ENCODE results near the gene CARD14. TPM values are rescaled to one million over a fixed set of nuclear protein-coding genes. Genes with fewer than 3 reads are reported as not detected.

The CARD14 gene
- total and polyA plus RNA-seq, 9 donors: 0.10 to 2.3 (median 0.18) TPM; not detected in 3

GRCh38 chr17:80205811-80206210 is 36.0 kb downstream of the CARD14 start:
- no peaks in the 10 kb centered on the region for H3K36me3 ChIP-seq
- WGBS, 3 donors: 83 to 88% (median 85%) methylated on average over 13 of the region's 13 CpGs
- H3K4me3 ChIP-seq: no peak overlapping the region
- TF ChIP-seq, protein P1, sequence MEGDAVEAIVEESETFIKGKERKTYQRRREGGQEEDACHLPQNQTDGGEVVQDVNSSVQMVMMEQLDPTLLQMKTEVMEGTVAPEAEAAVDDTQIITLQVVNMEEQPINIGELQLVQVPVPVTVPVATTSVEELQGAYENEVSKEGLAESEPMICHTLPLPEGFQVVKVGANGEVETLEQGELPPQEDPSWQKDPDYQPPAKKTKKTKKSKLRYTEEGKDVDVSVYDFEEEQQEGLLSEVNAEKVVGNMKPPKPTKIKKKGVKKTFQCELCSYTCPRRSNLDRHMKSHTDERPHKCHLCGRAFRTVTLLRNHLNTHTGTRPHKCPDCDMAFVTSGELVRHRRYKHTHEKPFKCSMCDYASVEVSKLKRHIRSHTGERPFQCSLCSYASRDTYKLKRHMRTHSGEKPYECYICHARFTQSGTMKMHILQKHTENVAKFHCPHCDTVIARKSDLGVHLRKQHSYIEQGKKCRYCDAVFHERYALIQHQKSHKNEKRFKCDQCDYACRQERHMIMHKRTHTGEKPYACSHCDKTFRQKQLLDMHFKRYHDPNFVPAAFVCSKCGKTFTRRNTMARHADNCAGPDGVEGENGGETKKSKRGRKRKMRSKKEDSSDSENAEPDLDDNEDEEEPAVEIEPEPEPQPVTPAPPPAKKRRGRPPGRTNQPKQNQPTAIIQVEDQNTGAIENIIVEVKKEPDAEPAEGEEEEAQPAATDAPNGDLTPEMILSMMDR (IDR thresholded peaks at IDR 0.05): no peak
- TF ChIP-seq POLR2A (IDR thresholded peaks at IDR 0.05) (no peak), EP300 (IDR thresholded peaks at IDR 0.05) (no peak)
- no peaks in the 10 kb centered on the region for H3K27me3 ChIP-seq
- intact Hi-C loops (cut with DNase I): no loop called here
- no peak for DNase-seq
- no peak overlapping the region for H3K27ac ChIP-seq
- no peaks in the 10 kb centered on the region for H3K9me3 ChIP-seq
- no peaks in the 10 kb centered on the region for H3K4me1 ChIP-seq (ENCODE audit: insufficient read depth)

DNA sequence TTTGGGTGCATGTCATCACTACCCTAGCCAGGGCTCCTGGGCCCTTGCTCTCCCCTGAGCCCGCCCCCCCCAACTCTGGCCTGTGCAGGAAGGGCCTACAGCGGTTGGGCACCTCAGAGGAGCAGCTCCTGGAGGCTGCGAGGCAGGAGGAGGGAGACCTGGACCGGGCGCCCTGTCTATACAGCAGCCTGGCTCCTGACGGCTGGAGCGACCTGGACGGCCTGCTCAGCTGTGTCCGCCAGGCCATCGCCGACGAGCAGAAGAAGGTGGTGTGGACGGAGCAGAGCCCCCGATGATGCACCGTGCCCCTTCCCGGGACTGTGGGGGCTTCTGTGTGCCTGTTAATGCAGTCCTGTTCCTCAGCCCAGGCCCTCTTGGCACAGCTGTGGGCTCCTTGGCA is 38.2 kb downstream of the CARD14 start:
- DNase-seq: peak in 2 of 5 donors; percentile 45 to 66
- WGBS, 3 donors: 84 to 93% (median 87%) methylated on average over 12 to 16 of the region's 16 CpGs
- intact Hi-C loops (cut with DNase I): no loop called here
- Histone ChIP-seq H3K4me3 (no peak overlapping the region), H3K4me1 (ENCODE audit: insufficient read depth) (no peaks in the 10 kb centered on the region), H3K9me3 (no peaks in the 10 kb centered on the region), H3K27ac (no peak overlapping the region), H3K36me3 (no peaks in the 10 kb centered on the region), H3K27me3 (no peaks in the 10 kb centered on the region)
- TF ChIP-seq EP300 (IDR thresholded peaks at IDR 0.05): no peak
- TF ChIP-seq, protein P1 (IDR thresholded peaks at IDR 0.05): no peak
- no peak for TF ChIP-seq POLR2A (IDR thresholded peaks at IDR 0.05)

GRCh38 chr17:80209765-80210164 is 39.9 kb downstream of the CARD14 start:
- no peaks in the 10 kb centered on the region for H3K9me3 ChIP-seq
- no peak overlapping the region for H3K4me3 ChIP-seq
- H3K27ac ChIP-seq: no peak overlapping the region
- intact Hi-C loops (cut with DNase I): no loop called here
- no peaks in the 10 kb centered on the region for H3K27me3 ChIP-seq
- no peaks in the 10 kb centered on the region for H3K36me3 ChIP-seq
- DNase-seq: no peak
- WGBS, 3 donors: 85 to 93% (median 91%) methylated on average over 7 to 12 of the region's 12 CpGs
- TF ChIP-seq, protein P1 (IDR thresholded peaks at IDR 0.05): no peak
- TF ChIP-seq EP300 (IDR thresholded peaks at IDR 0.05): no peak
- TF ChIP-seq POLR2A (IDR thresholded peaks at IDR 0.05): no peak
- no peaks in the 10 kb centered on the region for H3K4me1 ChIP-seq (ENCODE audit: insufficient read depth)

GRCh38 chr17:80210348-80211108 is 40.7 kb downstream of the CARD14 start:
- Histone ChIP-seq H3K4me1 (ENCODE audit: insufficient read depth) (no peaks in the 10 kb centered on the region), H3K9me3 (no peaks in the 10 kb centered on the region), H3K4me3 (no peak overlapping the region), H3K27ac (no peak overlapping the region), H3K27me3 (no peaks in the 10 kb centered on the region), H3K36me3 (no peaks in the 10 kb centered on the region)
- 93 to 95% (median 94%) methylated on average over 47 of the region's 47 CpGs for WGBS, 3 donors
- no peak for TF ChIP-seq EP300 (IDR thresholded peaks at IDR 0.05)
- no peak for TF ChIP-seq POLR2A (IDR thresholded peaks at IDR 0.05)
- intact Hi-C loops (cut with DNase I): no loop called here
- no peak for DNase-seq

DNA sequence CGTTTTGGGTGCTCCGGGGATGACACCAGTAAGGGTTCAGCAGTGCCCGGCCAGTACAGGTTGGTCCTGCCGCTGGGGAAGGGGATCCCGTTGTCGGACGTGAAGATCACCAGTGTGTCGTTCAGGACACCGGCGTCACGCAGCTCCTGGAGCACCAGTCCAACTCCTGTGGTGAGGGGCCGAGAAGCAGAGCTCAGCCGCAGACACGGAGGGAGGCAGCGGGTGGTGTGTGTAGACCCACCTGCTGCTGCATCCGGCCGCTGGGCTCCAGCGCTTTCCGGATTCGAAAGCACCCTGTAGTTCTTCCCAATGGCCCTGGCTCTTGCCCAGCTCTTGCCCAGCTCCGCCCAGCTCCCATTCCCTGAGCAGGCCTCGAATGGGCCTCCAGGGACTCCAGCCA is 42.3 kb downstream of the CARD14 start:
- Histone ChIP-seq H3K4me3 (no peak overlapping the region), H3K27ac (no peak overlapping the region), H3K4me1 (ENCODE audit: insufficient read depth) (no peaks in the 10 kb centered on the region), H3K9me3 (no peaks in the 10 kb centered on the region), H3K27me3 (no peaks in the 10 kb centered on the region), H3K36me3 (no peaks in the 10 kb centered on the region)
- TF ChIP-seq, protein P1 (IDR thresholded peaks at IDR 0.05): no peak
- TF ChIP-seq EP300 (IDR thresholded peaks at IDR 0.05): no peak
- TF ChIP-seq POLR2A (IDR thresholded peaks at IDR 0.05): no peak
- WGBS, 3 donors: 89 to 94% (median 90%) methylated on average over 22 of the region's 22 CpGs
- intact Hi-C loops (cut with DNase I): no loop called here
- no peak for DNase-seq
